Non-pigmented ciliary epithelial cell (primary cell): ENCODE measurements around the gene ARHGAP26.

ENCODE experiments used
- DNase-seq: peaks from one replicate; pipeline ENCODE4 v3.0.0-alpha.2; 2010; ENCODE audit warnings: low read depth

Gene ARHGAP26

DNA sequence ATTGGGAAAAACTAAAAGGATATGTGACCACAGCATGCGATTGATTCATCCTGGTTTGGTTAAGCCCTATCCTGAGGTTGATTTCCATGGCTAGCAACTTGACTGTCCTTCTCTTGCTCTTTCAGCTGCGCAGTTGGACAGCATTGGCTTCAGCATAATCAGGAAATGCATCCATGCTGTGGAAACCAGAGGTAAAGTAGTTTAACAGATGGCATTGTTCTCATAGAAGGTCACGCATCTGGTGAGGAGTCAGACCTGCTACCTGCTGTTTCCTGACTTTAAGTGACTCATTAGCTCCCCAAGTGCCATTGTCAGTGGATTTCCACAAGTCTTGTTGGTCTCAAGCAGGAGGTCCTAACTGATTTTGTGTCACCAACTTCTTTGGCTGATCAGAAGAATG, 266.9 kb downstream of the ARHGAP26 start:
- no peak for DNase-seq

- no peak for DNase-seq
Measured at GRCh38 chr5:143037708-143038107, 267.5 kb downstream of the ARHGAP26 start.

- no peak for DNase-seq
Measured at GRCh38 chr5:143040622-143041021, 270.4 kb downstream of the ARHGAP26 start.

GRCh38 chr5:143041461-143041860, 271.3 kb downstream of the ARHGAP26 start:
- DNase-seq = no peak

GRCh38 chr5:143041972-143042770, 272.0 kb downstream of the ARHGAP26 start:
- no peak for DNase-seq

DNA sequence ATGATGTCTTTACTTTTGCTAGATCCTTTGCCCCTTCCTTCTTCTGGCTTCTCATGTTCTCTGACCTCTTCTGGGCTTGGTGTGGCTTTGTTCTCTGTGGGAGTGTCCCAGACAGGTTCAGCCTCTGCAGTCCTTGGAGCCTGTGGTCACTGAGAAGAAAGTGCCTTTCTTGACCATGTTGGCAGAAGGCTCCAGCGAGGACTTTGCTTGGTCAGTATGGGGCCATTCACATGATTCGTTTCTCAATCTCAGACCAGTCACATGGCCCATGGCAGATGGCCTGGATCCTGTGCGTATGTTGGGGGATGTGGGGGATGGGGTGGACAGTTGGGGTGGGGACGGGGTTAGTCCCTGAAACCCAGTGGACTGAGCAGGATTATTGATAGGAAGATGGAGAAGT, 274.1 kb downstream of the ARHGAP26 start:
- no peak for DNase-seq

DNA sequence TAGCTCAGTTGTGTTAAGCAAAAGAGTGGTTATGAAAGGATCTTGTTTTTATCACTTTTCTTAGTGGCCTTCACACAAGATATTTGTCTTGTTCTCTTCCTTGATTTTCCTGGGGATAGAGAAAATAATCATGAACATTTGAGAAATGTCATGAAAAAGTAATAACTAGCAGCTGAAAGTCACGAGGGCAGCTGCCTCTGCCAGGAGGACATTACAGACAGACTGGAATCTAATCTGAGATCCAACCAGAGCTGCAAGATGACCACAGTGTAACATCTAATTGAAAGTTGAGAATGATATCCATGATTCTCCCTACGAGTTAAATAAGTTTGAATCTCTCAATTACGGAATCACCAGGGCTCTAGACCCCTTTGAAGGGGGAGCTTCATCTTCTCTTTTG, 274.9 kb downstream of the ARHGAP26 start:
- no peak for DNase-seq

DNA sequence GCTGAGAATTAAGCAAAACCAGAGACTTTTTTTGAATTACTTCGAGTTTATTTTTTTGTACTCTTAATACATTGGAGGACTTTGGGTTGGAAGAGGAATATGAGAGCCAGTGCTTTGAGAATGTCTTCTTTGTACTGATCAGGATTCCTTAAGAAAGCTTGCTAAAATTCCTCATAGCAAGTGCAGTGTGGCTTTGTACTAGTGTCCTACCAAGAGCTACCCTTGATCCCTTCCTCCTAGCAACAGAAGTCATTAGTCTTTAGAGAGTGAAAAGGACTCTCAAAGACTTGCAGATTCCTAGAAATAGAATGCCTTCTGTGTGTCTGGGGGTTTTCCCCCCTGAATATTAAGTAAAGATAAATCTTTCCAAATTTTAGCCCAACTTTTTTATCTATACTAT, 276.1 kb downstream of the ARHGAP26 start:
- no peak for DNase-seq

GRCh38 chr5:143047091-143047490, 276.9 kb downstream of the ARHGAP26 start:
- no peak for DNase-seq

DNA sequence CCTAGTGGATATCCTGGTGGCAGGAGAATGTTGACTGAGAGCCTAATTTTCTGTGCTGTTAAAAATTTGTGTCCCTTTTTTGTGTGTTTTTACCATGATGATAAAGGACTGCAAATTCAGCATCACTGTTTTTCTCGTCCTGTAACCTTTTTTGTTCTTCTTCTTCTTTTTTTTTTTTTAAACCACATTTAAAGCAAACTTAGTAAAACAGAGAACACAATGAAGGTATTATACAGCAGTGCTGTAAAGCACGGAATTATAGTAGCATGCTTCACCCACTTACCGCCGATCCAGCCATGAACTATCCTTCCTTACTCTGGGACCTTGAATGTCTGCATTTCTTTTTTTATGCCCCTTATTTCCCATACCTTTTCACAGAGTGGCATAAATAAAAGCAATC, 280.0 kb downstream of the ARHGAP26 start:
- DNase-seq = no peak

DNA sequence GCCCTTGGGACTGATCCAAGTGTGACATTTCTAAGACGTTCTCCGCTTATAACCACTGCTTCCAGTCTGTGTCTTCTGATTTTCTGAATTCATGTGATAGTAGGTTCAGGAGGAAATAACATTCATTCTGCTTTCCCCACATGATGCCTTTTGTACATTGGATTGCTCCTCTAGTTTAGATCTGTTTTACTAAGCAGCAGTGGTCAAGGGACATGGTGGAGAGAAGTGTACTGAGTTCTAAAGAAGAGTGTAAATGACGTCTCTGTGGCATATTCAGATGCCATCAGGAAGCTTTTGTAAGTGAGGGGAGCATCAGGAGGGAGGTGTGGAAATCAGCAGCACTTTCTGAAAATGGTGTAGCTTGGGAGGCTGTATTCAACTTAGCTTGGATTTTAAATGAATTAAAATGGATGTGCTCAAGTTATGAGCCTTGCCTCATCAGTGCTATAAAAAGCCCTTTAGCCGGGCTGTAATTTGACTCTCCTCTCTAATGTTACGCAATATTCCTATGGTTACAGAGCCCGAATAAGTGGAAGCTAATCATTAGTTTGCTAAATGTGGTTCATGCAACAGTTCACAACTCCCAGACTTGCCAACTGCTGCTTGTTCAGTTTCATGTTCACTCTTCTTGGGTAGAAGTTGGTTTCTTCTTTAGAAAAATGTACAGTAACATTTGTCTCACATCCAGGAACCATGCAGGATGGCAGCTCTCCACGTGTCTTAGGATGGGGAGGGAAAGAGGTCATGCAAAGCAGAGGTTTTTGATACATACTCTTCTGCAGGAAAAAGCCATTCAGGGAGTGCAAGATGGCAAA, 281.3 kb downstream of the ARHGAP26 start:
- DNase-seq = no peak

GRCh38 chr5:143052967-143053682, 282.9 kb downstream of the ARHGAP26 start:
- no peak for DNase-seq

GRCh38 chr5:143053780-143054179, 283.6 kb downstream of the ARHGAP26 start:
- DNase-seq = no peak

- DNase-seq = no peak
Measured at GRCh38 chr5:143054480-143054941, 284.3 kb downstream of the ARHGAP26 start.

- DNase-seq = no peak
Measured at GRCh38 chr5:143055596-143056338, 285.6 kb downstream of the ARHGAP26 start.

DNA sequence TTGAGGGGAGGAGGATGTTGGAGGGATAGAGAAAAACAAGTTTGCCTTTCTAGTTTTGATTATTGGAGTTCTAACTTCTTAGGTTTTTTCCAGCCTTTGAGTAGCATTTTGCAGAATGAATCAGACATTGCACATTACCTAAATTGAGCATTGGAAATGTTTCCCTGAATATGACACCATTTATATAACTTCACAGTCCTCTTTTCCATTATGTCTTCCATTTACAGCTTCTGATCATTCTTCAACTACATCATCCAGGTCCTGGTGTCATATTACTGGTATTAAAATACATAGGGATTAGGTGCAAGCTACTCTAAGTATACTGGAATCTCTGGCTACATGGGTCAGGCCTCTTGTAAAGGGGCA, 286.1 kb downstream of the ARHGAP26 start:
- DNase-seq = no peak

DNA sequence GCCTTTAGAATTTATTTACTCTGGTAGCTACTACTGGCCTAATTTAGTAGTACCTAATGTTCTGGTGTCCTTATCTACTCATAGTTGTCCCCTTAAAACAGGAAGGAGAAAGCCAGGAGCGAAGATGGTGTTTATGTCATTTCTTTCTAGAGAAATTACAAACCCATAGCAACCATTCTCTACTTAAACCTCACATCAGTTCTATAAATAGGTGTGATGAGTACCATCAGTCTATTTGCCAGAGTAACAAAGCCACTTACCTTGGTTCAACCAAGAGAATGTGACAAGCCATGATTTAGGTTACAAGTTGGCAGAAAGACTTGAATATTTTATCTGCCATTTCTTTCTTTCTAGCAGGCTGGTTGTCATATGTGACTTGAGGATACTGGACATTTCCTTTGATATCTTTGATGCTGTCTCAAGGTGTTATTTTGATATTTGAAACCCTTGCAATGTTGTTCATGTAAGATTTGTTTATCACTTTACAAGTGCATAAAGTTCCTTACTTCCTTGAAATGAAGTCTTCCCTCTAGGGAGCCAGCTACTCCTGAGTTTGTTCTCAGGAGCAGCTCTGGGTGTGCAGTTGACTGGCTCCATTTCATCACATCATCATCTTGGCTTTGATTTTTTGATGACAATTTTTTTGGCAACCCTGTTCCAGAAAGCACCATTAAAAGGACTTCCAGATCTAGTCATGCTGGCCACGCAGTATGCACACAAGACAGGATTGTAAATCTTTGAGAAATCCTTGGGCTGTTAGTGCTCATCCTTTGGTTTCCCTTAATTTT, 286.8 kb downstream of the ARHGAP26 start:
- DNase-seq = no peak

GRCh38 chr5:143057580-143057999, 287.4 kb downstream of the ARHGAP26 start:
- DNase-seq = no peak

GRCh38 chr5:143059355-143059754, 289.2 kb downstream of the ARHGAP26 start:
- no peak for DNase-seq

GRCh38 chr5:143059976-143060765, 290.0 kb downstream of the ARHGAP26 start:
- DNase-seq = no peak
